HG03460 (cell line): ENCODE results near the gene KCNIP4.

Experiments used
- ATAC-seq: cut with Tn5 transposase; IDR thresholded peaks from one replicate; pipeline ENCODE4 v1.9.1; 2021; ENCODE audit not compliant: unreplicated experiment

KCNIP4 gene

DNA sequence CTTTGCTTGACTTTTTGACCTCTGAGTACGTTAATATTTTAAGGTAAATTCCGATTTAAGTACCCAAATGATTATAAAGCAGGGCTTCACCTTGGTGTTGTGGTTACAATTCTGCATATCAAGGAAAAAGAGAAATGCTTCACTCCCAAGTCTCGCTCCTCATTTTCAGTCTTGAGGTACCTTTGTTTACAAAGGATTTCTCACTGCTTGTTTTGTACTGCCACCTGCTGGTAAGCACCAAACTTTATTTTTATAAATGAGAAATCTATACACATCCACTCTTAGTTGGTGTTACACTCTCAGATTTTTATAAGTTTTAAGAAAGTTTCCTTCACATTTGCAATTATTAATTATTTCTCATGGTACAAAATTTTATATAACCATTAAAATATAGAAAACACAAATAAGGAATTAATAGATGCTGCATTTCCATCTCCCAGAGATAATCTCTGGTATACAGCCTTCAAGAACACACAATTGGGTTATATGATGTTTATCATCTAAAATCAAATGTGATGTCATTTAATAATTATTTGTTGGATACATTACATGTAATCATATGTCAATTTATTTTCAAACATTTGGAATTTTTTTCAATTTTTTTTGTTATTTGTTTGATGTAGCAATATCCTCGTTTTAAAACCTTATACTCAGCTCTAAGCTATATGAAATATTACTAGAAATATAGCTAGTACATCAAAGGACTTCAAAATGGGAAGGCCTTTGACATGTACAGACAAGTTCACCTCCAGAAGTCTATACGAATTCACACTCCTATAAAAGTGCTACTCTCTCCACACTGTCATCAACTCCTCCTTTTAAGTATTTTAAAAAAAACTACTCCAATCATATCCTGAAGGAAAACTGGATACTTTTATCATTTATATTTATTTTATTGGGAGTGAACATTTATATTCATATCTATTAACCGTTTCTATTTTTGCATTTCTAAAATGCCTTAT lies 179.9 kb downstream of the KCNIP4 start:
- ATAC-seq = peak; percentile 70

DNA sequence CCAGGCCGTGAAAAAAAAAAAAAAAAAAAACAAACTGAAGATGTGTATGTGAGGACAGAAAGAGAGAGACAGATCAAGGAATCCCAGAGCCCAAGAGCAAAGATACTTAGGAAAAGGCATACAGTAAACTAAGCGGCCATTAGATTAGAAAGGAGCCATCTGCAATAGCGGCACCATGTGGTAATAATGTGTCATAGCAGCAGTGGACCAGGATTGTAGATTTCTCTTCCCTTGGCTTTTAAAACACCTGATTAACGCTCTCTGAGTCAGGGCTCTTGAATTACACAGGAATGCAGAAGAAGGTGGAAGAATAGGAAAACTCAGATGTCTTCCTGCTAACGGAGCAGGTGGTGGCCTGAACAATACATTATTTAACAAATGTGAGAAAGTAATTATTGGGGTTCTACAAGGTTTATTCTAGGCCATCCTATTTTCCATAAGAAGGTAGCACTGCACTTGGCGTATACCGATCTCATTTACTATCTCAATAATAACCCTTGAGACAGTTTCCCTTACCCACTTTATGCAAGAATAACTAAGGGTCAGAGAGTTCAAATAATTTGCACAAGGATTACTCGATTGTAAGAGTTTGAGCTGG lies 182.7 kb downstream of the KCNIP4 start:
- no peak for ATAC-seq

DNA sequence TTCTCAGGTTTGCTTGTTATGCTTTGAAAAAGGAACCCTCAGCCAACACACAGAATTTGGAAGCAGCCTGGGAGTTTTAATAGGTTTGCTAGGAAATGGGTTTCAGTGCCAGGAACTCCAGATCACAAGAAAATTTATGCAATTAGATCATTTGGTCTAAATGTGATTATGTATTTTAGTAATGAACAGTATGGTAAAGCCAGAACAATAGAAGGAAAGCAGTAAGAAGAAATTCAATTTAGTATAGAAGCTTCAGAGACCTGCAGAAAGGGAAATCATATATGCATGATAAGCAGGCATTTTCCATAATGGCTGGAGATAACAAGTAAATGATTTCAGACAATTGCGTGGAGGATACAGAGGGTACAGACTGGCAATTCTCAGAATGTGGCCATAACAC lies 184.7 kb downstream of the KCNIP4 start:
- no peak for ATAC-seq

DNA sequence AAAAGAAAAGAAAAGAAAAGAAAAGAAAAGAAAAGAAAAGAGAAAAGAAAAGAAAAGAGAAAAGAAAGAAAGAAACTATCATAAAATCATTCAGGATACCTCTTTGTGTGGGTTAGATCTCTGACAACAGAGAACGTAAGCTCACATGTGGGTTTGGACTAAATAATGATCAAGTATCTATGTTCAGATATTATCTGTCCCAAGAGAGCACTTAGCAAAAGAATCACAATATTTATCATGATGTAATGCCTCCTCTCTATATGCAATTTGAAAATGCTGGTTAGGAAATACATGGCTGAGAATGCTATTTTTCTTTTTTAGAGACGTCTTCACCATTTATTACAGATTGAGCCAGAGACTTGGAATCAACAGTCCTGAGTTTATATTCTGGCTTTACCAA lies 191.3 kb downstream of the KCNIP4 start:
- no peak for ATAC-seq

DNA sequence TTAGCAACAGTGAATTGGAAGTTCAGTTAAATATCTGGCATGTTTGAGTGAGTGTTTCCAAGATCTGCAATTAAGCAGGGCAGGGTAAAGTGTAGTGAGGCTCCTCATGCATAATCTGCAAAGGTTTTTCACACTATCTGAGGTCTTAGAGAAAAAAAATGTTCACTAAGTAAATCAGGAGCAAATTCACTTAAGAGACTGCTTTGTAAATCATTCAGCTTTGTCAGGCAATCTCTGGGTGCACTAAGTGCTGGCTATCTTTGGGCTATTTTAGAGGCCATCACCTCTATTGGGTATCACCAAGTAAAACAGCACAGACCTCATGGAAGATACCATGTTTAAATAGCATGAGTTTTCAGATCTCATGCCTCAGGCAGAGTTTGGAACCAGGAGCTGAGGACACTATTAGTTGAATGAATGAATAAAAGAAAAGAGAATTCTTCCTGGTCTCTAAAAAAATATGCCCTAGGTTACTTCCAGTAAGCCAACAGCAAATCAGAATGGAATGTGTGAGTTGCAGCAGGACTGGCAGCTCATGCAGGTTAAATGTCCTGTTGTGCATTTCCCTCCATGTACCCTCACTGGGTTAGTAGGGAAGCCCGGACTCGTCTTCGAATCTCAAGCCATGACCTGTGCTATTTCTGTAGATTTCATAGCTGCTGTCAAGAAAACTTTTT lies 195.3 kb downstream of the KCNIP4 start:
- ATAC-seq = no peak

DNA sequence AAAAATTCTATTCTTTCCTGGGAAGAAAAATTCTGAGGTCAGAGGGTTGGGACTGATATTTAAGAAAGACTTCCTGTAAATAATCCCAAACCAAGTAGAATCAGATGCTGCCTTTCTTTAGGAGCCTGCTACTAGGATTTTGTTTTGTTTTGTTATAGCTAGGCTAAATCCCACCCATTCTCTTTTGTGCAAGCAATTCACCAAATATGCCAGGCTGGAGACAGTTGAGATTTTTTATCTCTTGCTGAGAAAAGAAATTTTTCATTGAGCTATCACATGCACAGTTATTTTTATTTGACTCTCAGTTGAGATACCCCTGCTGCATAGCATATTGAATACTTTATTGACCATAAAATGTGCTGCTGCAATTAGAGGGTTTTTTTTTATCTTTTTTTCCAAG lies 196.0 kb downstream of the KCNIP4 start:
- ATAC-seq = no peak

DNA sequence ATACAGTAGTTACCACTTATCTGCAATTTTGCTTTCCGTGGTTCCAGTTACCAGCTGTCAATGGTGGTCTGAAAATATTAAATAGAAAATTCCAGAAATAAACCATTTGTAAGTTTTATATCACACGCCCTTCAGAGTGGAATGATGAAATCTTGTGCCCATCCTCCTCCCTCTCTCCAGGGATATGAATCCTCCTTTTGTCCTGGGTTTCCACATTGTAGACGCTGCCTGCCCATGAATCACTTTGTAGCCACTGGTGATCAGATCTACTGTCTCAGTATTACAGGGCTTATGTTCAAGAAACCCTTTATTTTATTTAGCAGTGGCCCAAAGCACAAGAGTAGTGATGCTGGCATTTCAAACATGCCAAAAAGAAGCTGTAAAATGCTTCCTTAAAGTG lies 198.6 kb downstream of the KCNIP4 start:
- no peak for ATAC-seq

DNA sequence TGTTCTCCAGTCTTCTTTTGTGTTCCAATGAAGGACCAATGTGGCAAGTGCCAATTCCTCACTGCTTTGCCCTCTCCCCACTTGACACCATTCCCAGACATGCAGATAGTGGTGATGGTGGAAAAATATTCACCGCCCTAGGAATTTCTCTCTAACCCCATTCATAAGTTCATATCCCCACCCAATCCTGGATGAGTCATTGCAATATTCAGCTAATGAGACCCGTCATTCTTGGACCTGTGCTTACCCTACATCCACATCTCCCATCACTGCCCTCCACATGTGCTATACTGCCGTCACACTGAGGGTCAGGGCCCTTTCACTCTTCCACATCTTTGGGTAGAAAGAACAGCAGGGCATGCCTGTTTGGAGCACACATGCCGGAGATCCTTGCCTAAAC lies 199.2 kb downstream of the KCNIP4 start:
- ATAC-seq = no peak

DNA sequence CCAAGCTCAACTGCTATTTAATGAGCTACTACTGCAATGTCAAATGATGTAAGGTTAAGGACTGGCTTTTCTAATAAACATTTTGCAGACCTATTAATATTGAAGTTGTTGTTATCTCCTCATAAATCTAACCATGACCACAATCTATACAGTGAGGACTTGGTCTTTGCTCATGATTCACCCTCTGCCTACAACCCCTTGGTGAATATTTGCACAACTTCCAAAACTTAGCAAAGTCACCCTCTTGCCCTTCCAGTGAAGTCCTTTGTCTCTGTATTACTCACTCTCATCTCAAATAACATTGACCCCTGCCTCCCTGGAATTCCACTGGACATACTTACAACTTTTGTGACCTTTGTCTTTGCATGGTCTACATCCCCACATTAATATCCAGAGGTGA lies 204.5 kb downstream of the KCNIP4 start:
- no peak for ATAC-seq

DNA sequence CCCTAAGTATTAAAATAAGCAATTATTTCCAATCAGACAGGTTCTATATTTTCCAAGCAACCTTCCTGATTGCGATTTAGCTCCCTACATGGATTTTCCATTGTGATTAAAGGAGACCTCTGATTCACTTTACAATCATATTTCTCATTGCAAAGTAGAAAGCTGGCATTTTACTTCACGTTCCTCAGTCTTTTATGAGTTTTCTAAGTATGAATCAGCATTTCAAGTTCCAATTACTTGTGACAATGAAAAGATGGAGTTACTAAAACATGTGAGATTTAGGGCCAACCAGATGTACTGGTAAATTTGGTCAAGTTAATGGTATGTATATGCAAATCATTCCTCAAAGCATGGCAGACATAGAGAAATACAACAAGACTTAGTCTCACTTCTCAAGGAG lies 206.2 kb downstream of the KCNIP4 start:
- no peak for ATAC-seq

DNA sequence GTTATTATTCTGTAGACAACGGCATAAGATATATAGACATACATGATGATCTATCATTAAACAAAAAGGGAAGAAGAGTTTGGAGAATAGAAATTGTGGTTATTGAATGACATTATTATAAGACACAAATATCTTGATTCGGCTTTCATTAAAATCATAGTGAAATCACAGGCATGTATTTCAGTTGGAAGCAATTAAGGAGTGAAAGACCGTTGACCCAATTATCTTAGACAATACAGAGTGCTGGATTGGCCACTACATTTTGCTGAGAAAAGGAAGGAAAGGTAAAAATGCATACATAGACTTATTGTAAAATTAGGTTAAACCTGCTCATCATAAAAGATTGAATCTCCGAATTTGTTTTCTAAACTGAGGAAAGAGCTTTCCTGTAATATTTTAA lies 209.8 kb downstream of the KCNIP4 start:
- no peak for ATAC-seq

DNA sequence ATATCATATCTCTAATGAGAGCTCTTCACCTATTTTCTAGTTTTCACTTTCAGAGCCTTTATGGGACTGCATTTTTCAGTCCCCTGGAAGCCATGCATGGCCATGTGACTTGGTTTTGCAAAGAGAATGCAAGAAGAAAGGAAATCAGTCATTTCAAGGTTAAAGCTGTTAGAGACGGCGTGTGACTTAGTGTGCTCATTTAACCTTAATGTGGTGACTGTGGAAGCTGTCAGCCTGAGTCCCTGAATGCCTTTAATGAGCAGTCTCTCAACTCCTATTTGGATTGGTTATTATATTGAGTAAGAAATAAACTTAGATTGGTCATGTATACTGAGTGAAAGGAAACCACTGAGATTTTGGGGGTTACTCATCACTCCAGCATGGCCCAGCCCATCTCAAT lies 212.7 kb downstream of the KCNIP4 start:
- ATAC-seq = no peak

DNA sequence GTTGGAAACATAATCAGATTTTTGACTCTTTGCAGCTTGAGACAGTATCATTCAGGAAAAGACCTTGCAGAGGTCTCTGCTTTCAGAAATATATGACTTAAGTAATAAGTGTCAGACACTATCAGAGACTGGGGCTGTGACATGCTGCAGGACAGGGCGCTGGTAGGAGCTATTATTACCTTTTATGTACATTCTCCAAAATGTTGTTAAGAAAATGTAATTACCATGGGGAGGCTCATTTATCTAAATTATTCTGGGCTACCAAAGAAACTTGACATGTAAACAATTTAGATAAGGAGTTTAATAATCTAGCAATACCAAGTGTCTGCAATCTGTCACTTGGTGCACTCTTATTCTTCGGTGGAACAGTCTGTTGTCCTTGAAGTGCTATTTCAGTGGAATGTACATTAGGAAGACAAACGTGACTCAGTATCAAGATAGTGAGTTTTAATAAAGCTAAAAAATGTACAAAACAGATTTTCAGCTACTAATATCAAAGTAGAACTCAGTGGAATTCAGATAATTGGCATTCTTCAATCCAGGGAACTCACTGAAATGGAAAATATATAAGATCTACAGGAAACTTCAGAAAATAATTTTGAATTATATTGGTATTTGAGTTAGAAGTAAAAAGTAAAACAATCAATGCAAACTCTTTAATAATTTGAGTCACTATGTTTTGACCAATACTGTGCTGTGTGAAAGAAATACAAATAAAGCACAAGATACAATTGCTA lies 214.5 kb downstream of the KCNIP4 start:
- ATAC-seq = no peak

DNA sequence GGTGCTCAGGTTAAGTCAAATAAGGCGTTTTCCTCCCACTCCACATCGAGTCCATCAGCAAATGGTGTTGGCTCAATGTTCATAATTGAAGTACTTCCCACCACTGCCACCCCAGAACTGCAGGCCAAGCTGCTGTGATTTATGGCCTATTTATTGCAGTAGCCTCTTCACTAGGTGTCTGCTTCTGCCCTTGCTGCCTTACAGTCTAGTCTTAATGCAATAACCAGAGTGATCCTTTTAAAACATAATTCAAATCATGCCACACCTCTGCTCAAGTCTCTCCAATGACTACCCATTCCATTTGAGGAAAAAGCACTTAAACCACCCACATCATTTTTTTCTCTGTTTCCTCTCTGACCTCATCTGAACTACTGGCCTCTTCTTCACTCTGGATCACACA lies 220.3 kb downstream of the KCNIP4 start:
- ATAC-seq = no peak

DNA sequence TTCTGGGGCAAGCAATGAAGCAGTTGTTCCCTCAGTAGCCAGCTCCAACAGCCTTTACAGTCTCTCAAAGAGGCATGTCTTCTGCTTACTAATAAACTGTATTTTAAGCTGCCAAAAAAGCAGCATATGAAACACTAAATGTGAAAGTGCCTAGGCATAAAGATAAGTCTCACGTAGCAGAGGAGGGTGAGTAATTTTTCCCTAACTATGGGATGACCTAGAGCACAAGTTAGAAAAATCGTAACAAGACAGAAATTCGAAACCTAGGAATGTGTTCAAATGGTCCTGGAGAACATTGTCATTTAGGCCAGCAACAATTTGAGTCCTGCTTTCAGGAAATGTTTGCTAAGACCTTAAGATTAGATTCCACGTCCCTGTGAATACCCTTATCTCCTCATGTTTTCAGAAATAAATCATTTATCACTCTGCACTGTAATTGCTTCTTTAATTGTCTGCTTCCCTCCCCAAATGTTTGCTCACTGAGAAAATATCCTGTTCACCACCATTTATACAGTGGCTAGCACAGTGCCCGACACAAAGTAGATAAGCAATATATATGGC lies 222.2 kb downstream of the KCNIP4 start:
- ATAC-seq = no peak

DNA sequence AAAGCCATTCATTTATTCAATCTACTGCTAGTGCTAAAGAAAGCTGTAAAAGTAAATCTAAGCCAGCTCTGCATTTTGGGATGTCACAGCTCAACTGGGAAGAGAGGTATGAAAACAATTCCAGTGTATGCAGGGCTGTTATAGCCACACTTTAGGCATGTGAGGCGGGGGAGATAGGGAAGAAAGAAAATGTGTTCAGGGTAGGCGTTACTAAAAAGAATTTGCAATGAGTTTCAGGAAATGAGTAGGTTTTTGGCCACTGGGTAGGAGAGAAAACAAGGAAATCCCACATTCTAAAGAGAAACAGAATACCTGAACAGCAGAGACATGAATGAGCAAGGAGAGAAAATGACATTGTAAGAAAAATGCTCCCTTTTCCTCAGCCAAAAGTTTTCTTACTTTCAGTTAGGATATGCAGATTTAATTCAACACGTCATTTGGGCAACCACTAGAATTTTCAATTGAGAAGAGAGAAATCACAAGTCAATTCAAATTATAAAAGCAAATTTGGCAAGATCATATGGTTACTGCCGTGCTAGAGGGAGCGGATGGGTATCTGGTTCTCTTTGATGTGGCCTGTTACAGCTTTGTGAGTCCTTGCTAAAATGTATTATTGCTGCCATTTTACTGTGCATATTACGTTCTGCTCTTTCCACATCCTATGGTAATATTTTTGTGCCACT lies 226.3 kb downstream of the KCNIP4 start:
- no peak for ATAC-seq

DNA sequence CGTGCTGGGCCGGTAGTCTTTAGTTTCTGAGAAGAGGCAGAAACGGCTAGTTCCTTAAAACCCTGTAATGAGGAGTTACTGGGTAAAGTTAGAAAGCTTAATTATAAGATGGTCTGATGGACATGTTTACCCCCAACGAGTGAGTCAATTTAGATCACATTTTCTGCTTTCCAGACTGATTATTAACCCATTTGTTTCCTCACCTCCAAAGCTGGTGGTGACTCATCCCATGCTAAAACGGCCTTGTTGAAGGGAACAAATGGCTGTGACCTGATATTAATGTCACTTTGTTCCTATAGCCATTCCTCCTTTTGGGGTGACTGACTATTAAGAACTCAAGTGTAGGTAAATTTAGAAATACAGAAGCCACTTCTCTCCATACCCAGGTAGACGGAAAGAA lies 232.0 kb downstream of the KCNIP4 start:
- ATAC-seq = no peak

DNA sequence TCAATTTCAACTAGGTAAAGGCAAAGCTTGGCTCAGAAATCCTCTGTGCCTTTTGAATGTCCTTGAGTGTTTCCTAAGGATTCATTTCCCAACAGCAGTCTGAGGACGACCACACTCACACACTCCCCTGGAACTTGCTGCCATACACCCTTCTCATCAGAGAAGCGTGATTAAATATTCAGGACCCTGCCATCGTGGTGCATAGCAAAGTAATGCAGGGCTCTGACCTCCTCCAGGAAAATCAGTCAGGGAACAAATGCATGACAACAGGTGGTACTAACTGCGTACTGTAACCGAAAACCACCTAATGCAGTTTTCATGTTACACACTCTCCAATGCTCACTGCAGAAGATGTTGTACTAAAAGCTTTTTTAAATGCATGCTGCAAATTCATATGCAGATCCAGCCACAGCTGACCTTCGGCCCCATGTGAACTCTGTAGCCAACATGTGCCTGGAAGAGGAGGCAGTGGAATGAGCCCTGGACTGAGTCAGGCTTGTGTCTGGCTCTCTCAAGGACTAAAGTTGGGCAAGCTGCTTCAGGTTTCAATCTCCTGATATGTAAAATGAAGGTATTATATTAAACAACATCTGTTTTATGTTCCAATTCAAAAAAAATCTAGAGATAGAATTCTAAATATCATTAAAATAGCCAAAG lies 238.3 kb downstream of the KCNIP4 start:
- ATAC-seq = no peak

DNA sequence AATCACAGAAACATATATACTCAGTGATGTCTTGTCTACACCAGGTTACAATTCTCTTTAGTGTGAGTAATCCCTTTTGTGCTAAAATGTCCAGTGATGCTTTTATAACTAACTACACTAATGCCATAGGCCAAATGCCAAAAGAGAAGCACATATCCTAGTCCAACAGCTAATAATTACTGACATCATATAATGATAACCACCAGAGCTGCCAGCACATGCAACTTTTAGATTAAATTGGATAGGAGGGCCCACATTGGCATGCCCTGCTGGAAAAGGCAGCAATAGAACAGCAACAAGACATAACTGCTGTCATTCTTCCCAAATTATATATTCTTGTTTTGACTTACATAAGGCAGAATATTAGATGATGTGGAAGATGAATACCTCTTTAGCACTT lies 238.8 kb downstream of the KCNIP4 start:
- ATAC-seq = no peak

DNA sequence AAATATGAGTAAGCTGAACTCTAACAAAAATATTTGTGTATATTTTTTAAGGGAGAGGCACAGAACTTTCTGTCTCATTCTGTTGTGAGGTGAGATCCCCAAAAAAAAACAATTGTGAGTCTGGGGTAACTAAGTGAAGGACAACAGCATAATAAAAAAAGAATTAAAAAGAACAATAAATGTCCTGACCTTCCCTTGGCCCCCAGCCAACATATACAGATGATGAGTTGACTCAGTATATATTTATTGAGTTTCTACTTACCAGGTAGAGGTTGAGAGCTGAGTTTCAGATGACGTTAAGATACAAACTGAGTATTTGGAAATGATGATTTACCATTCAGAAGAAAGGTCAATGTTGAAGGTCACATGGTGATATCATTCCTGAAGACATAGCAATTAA lies 239.5 kb downstream of the KCNIP4 start:
- ATAC-seq = no peak
